Bronchial epithelial cell (primary cell): ENCODE measurements around the gene RFFL. TPM values are rescaled to one million over a fixed set of nuclear protein-coding genes. Genes with fewer than 3 reads are reported as not detected.

Source experiments
- DNase-seq: peaks from one replicate; pipeline ENCODE4 v3.0.0-alpha.2; 2010; ENCODE audit warnings: low read depth
- FAIRE-seq: peaks from 2 replicates; lab custom pipeline; 2011; peaks lifted over from hg19 to GRCh38; lab: Jason Lieb, UNC
- H3K27me3 ChIP-seq: 2 replicates; pipeline ENCODE4 v1.5.1; 2011; ENCODE audit warnings: low read length; ENCODE audit not compliant: control insufficient read depth, insufficient read depth
- H3K36me3 ChIP-seq: 2 replicates; pipeline ENCODE4 v1.5.1; 2011; ENCODE audit warnings: low read length; ENCODE audit not compliant: control insufficient read depth, insufficient read depth
- H3K4me3 ChIP-seq: 2 replicates; pipeline ENCODE4 v1.5.1; 2011; ENCODE audit warnings: mild to moderate bottlenecking, low read depth, low read length, control low read depth
- total RNA-seq: library from RNA; depleted of rRNA; stranded (reverse); fragments of >200 nt; gene quantifications from 2 replicates; pipeline ENCODE4 v1.2.1, GENCODE V29; 2014
- TF ChIP-seq, protein P1 (sequence below): IDR thresholded peaks from 2 replicates; pipeline ENCODE4 v1.5.1; 2011; ENCODE audit warnings: mild to moderate bottlenecking, moderate library complexity, low read length, control low read depth, inconsistent platforms; ENCODE audit not compliant: insufficient read depth, severe bottlenecking

RFFL gene
- total RNA-seq, 1 donor from 2014 or later: 8.4 TPM

DNA sequence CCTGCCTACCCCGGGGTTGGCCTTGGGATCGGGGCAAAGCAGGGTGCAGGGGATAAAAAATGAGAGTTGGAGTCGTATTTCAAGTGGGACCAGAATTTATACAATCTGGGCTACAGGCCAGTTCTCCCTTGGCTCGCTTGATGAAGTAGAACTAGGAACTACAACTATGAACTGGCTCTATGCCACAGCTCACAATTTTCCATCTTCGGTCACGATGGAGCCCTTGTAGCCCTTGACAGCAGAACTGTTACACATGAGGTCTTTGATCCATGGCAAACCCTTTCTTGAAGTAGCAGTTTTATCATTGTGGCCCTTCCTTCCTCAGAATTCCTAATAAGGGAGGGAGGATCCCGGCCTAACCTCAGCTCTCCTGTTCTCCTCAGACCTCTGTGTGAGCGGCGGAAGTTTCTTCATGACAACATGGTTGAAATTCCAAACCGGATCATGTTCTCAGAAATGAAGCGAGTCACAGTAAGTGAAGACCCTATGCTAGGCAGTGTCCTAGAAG is 66.1 kb downstream of the RFFL start:
- FAIRE-seq (no peak), DNase-seq (no peak)
- no peak overlapping the region for H3K4me3 ChIP-seq
- H3K36me3 ChIP-seq: peaks cover 23% of the 10 kb centered on the region
- H3K27me3 ChIP-seq: no peaks in the 10 kb centered on the region
- TF ChIP-seq, protein P1, sequence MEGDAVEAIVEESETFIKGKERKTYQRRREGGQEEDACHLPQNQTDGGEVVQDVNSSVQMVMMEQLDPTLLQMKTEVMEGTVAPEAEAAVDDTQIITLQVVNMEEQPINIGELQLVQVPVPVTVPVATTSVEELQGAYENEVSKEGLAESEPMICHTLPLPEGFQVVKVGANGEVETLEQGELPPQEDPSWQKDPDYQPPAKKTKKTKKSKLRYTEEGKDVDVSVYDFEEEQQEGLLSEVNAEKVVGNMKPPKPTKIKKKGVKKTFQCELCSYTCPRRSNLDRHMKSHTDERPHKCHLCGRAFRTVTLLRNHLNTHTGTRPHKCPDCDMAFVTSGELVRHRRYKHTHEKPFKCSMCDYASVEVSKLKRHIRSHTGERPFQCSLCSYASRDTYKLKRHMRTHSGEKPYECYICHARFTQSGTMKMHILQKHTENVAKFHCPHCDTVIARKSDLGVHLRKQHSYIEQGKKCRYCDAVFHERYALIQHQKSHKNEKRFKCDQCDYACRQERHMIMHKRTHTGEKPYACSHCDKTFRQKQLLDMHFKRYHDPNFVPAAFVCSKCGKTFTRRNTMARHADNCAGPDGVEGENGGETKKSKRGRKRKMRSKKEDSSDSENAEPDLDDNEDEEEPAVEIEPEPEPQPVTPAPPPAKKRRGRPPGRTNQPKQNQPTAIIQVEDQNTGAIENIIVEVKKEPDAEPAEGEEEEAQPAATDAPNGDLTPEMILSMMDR: no peak

DNA sequence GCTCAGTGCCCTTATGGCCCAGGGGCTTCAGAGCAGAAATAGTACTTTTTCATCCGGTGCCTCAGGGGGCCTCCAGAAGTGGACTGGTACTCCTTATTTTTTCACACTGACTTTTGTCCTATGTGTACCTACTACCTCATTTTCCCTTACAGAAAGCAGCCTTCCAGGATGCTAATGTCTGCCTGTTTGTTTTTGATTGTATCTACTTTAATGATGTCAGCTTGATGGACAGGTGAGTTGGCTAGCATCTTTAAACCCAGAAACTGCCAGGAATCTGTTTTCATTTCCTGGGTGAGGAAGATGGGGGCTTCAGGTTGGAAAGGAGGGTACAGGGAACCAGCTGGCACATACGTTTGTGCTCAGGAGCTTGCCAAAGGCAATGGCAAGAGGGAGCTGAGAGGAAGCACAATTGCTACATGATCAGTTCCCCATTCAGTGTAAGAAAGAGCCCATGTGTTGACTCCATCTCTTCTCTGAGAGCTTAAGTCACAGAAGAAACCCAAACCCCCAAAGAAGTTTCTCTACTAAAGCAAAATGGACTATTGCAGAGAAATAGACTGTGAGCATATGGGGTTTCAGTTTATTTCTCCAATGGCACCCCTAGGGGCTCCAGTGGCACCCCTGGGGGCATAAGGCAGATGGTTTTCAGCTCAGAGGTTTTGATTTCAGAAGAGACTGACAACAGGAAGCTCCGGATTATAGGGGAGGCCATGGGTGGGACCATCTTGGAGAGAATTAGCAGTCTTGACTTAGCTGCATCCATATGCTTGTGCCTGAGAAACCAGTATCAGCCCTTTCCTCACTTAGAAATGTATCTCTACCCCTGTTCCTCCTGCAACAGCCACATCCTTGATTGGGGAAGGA is 66.9 kb downstream of the RFFL start:
- Histone ChIP-seq H3K27me3 (no peaks in the 10 kb centered on the region), H3K4me3 (no peak overlapping the region), H3K36me3 (peaks cover 21% of the 10 kb centered on the region)
- FAIRE-seq (no peak), DNase-seq (no peak)
- TF ChIP-seq, protein P1: no peak

DNA sequence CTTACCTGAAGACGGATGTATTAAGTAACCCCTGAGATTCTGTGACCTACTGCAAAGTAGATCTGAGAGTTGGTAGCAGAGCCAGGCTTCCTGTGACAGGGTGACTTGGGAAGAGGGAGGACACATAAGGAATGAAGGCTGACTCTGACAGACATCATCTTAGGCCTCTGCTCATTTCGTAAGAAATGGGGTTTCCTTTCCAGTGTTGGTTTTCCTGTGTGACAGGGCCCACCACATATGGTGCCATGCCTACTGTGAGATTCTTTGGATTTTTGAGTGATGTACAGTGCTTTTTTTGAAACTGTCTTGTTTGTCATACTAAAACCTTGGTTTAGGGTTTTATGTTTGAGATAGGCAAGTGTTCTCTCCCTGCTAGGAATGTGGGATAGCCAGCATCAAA is 70.5 kb downstream of the RFFL start:
- H3K36me3 ChIP-seq: peaks cover 18% of the 10 kb centered on the region
- FAIRE-seq (no peak), DNase-seq (no peak)
- TF ChIP-seq, protein P1: no peak
- no peaks in the 10 kb centered on the region for H3K27me3 ChIP-seq
- H3K4me3 ChIP-seq: no peak overlapping the region

DNA sequence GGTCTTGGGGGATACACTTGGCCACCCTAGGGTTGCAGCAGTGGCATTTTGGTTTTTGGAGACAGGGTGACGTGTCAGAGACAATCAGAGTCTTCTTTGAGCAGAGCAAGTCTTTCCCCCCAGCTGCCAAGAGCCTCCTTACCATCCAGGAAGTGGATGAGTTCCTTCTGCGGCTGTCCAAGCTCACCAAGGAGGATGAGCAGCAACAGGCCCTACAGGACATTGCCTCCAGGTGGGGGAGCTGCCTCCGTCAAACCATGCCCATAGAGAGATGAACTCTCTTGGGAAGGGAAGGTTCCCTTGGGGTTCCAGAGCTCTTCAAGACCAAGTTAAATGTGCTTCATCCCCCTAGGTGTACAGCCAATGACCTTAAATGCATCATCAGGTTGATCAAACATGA is 71.9 kb downstream of the RFFL start:
- Histone ChIP-seq H3K36me3 (peaks cover 20% of the 10 kb centered on the region), H3K4me3 (no peak overlapping the region), H3K27me3 (no peaks in the 10 kb centered on the region)
- FAIRE-seq: no peak
- TF ChIP-seq, protein P1: no peak
- no peak for DNase-seq

DNA sequence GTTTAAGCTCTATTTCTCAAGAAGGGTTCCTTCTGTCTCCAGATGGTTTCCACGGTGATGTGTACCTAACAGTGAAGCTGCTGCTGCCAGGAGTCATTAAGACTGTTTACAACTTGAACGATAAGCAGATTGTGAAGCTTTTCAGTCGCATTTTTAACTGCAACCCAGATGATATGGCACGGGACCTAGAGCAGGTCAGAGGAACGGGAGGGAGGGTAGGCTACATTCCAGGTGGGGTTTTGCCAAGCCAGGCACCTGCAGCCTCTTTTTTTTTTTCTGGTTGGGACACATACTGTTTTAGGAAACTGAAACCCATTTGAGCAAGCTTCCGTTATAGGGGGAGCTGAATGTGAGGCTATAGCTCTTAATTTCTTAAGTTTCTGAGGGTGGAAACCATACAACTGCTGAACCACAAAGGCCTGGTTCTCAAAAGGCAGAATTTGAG is 72.6 kb downstream of the RFFL start:
- no peak overlapping the region for H3K4me3 ChIP-seq
- H3K27me3 ChIP-seq: no peaks in the 10 kb centered on the region
- H3K36me3 ChIP-seq: peaks cover 19% of the 10 kb centered on the region
- DNase-seq (no peak), FAIRE-seq (no peak)
- TF ChIP-seq, protein P1: no peak
